Measurements from ENCODE around the gene HJURP. TPM values are rescaled to one million over a fixed set of nuclear protein-coding genes. Genes with fewer than 3 reads are reported as not detected.

HJURP gene
- total RNA-seq, 1 donor from 2014 or later, result 40.4 TPM

DNA sequence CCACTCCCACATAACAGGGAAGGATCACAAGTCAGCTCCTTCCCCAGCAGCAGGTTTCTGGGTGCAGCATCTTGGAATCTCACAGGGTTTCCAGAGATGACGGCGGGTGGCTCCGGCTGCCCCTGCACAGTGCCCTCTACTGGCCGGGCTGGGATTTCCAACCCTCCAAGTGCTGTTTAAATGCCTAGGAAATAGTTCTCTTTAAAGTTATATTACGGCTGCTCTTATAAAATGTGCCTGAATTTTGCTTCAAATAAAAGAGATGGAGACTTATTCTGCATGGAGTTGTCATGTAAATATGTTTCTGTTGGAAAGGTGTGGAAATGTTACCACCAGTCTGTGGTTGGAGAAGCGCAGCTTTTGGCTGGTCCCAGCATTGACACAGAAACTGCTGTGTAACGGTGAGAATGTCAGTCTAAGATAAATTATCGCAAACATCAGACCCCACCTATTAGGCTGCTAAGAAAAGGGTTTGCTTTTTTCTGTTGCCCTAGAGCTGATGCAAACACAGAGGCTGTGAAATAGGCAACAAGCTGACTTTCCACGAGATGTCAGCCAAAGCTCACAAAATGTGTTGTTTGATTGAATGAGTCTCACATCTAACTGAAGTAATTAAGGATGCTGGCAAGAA is 3.3 kb upstream of the HJURP start:
- H3K27me3 Mint-ChIP-seq (ENCODE audit: insufficient read depth), result no peaks in the 10 kb centered on the region

GRCh38 chr2:233856184-233856583 is 1.8 kb upstream of the HJURP start:
- H3K4me3 Mint-ChIP-seq, result no peak overlapping the region
- H3K27ac Mint-ChIP-seq, result no peak overlapping the region
- no peaks in the 10 kb centered on the region for H3K9me3 Mint-ChIP-seq
- intact Hi-C loops (cut with micrococcal nuclease), result loop anchor here (5.0 to 10.0 kb wide), 5 partner anchors 136 to 1301 kb away; partner anchors contain the start of genes ATG16L1, EIF4E2, TIGD1 and USP40
- no peaks in the 10 kb centered on the region for H3K27me3 Mint-ChIP-seq (ENCODE audit: insufficient read depth)
- no peak for DNase-seq (ENCODE audit: low spot score)
- H3K36me3 Mint-ChIP-seq (ENCODE audit: low read depth), result peaks cover 19% of the 10 kb centered on the region
- peaks cover 46% of the 10 kb centered on the region for H3K4me1 Mint-ChIP-seq (ENCODE audit: low read depth)

More for the DNA sequence above, 3.3 kb upstream of the HJURP start:
- peaks cover 10% of the 10 kb centered on the region for H3K36me3 Mint-ChIP-seq (ENCODE audit: low read depth)
- intact Hi-C loops (cut with micrococcal nuclease), result loop anchor here (5.0 to 10.0 kb wide), 5 partner anchors 135 to 1303 kb away; partner anchors contain the start of genes ATG16L1, EIF4E2, TIGD1 and USP40
- no peaks in the 10 kb centered on the region for H3K9me3 Mint-ChIP-seq
- H3K4me1 Mint-ChIP-seq (ENCODE audit: low read depth), result peaks cover 31% of the 10 kb centered on the region
- DNase-seq (ENCODE audit: low spot score), result peak; percentile 38
- no peak overlapping the region for H3K27ac Mint-ChIP-seq
- H3K4me3 Mint-ChIP-seq, result peak overlapping the region; percentile 52

- no peak overlapping the region for H3K27ac Mint-ChIP-seq
- H3K4me1 Mint-ChIP-seq (ENCODE audit: low read depth), result peaks cover 54% of the 10 kb centered on the region
- peaks cover 19% of the 10 kb centered on the region for H3K36me3 Mint-ChIP-seq (ENCODE audit: low read depth)
- intact Hi-C loops (cut with micrococcal nuclease), result loop anchor here (5.0 to 10.0 kb wide), 5 partner anchors 137 to 1301 kb away; partner anchors contain the start of genes ATG16L1, EIF4E2, TIGD1 and USP40
- no peak for DNase-seq (ENCODE audit: low spot score)
- H3K4me3 Mint-ChIP-seq, result peak overlapping the region; percentile 94
- no peaks in the 10 kb centered on the region for H3K9me3 Mint-ChIP-seq
- H3K27me3 Mint-ChIP-seq (ENCODE audit: insufficient read depth), result no peaks in the 10 kb centered on the region
Observed at GRCh38 chr2:233855345-233855744, 1.0 kb upstream of the HJURP start.

- Mint-ChIP-seq H3K4me1 (ENCODE audit: low read depth) (peaks cover 69% of the 10 kb centered on the region), H3K36me3 (ENCODE audit: low read depth) (peaks cover 27% of the 10 kb centered on the region), H3K9me3 (no peaks in the 10 kb centered on the region), H3K27ac (peak overlapping the region; percentile 97), H3K27me3 (ENCODE audit: insufficient read depth) (no peaks in the 10 kb centered on the region), H3K4me3 (peak overlapping the region; percentile 94)
- no peak for DNase-seq (ENCODE audit: low spot score)
- intact Hi-C loops (cut with micrococcal nuclease), result loop anchor here (1.0 to 10.0 kb wide), 7 partner anchors 14 to 1299 kb away; partner anchors contain the start of genes ATG16L1, EIF4E2, GIGYF2 and MSL3B
Observed at GRCh38 chr2:233853883-233854240, 473 bp downstream of the HJURP start.

DNA sequence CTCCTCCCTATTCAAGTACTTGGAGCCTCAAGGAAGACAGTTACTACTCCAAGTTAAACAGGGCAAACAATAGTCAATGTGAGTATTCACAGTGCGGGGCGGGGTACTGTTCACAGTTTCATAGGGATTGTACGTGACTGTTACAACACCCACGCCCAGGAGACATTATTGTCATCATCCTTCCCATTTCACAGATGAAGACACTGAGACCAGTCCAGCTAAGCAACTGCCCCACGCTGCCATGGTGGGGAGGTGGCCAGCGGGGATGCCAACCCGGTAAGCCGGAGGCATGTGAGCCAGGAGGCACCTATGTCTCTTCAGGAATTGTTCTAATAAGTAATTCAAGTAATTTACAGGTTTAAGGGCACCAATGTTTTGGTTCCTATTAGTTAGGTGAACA is 982 bp downstream of the HJURP start:
- intact Hi-C loops (cut with micrococcal nuclease), result loop anchor here (5.0 to 10.0 kb wide), 4 partner anchors 441 to 1299 kb away; partner anchors contain the start of genes ATG16L1, EIF4E2, GIGYF2 and TIGD1
- H3K4me3 Mint-ChIP-seq, result peak overlapping the region; percentile 94
- peaks cover 74% of the 10 kb centered on the region for H3K4me1 Mint-ChIP-seq (ENCODE audit: low read depth)
- no peaks in the 10 kb centered on the region for H3K27me3 Mint-ChIP-seq (ENCODE audit: insufficient read depth)
- no peaks in the 10 kb centered on the region for H3K9me3 Mint-ChIP-seq
- peaks cover 32% of the 10 kb centered on the region for H3K36me3 Mint-ChIP-seq (ENCODE audit: low read depth)
- peak overlapping the region; percentile 97 for H3K27ac Mint-ChIP-seq
- DNase-seq (ENCODE audit: low spot score), result no peak

DNA sequence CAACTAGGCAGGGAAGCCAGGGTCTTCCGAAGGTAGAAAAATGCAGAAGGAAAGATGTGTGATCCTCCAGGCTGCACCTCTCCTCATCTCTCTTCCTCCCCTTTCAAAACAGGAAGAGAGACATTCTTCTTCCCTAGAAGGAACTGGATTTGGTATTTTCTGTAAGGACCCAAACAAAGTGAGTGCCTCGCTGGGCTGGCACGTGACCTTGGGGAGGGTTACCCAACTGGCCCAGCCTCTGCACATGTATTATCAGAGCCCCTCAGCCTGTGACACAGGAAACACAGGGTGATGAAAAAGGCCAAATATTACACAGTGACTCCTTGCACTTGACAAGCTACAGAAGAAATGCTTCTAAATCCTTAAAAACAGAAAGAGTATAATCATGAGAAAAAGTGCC is 2.3 kb downstream of the HJURP start:
- Mint-ChIP-seq H3K27me3 (ENCODE audit: insufficient read depth) (no peaks in the 10 kb centered on the region), H3K4me1 (ENCODE audit: low read depth) (peaks cover 72% of the 10 kb centered on the region), H3K9me3 (no peaks in the 10 kb centered on the region), H3K4me3 (peak overlapping the region; percentile 94), H3K36me3 (ENCODE audit: low read depth) (peaks cover 39% of the 10 kb centered on the region), H3K27ac (no peak overlapping the region)
- no peak for DNase-seq (ENCODE audit: low spot score)
- intact Hi-C loops (cut with micrococcal nuclease), result loop anchor here (5.0 to 10.0 kb wide), 4 partner anchors 443 to 1297 kb away; partner anchors contain the start of genes ATG16L1, EIF4E2, GIGYF2 and TIGD1

GRCh38 chr2:233851169-233851568 is 3.2 kb downstream of the HJURP start:
- H3K27me3 Mint-ChIP-seq (ENCODE audit: insufficient read depth), result no peaks in the 10 kb centered on the region
- no peak overlapping the region for H3K4me3 Mint-ChIP-seq
- intact Hi-C loops (cut with micrococcal nuclease), result loop anchor here (5.0 to 10.0 kb wide), 4 partner anchors 444 to 1296 kb away; partner anchors contain the start of genes ATG16L1, EIF4E2, GIGYF2 and TIGD1
- no peaks in the 10 kb centered on the region for H3K9me3 Mint-ChIP-seq
- H3K4me1 Mint-ChIP-seq (ENCODE audit: low read depth), result peaks cover 76% of the 10 kb centered on the region
- no peak overlapping the region for H3K27ac Mint-ChIP-seq
- peaks cover 46% of the 10 kb centered on the region for H3K36me3 Mint-ChIP-seq (ENCODE audit: low read depth)
- no peak for DNase-seq (ENCODE audit: low spot score)

GRCh38 chr2:233850745-233851144 is 3.6 kb downstream of the HJURP start:
- no peak for DNase-seq (ENCODE audit: low spot score)
- Mint-ChIP-seq H3K4me1 (ENCODE audit: low read depth) (peaks cover 74% of the 10 kb centered on the region), H3K36me3 (ENCODE audit: low read depth) (peaks cover 48% of the 10 kb centered on the region), H3K27ac (no peak overlapping the region), H3K27me3 (ENCODE audit: insufficient read depth) (no peaks in the 10 kb centered on the region), H3K9me3 (no peaks in the 10 kb centered on the region), H3K4me3 (no peak overlapping the region)
- intact Hi-C loops (cut with micrococcal nuclease), result loop anchor here (5.0 to 10.0 kb wide), 4 partner anchors 444 to 1296 kb away; partner anchors contain the start of genes ATG16L1, EIF4E2, GIGYF2 and TIGD1

GRCh38 chr2:233849607-233850271 is 4.6 kb downstream of the HJURP start:
- intact Hi-C loops (cut with micrococcal nuclease), result loop anchor here (5.0 to 10.0 kb wide), 4 partner anchors 445 to 1295 kb away; partner anchors contain the start of genes ATG16L1, EIF4E2, GIGYF2 and TIGD1
- Mint-ChIP-seq H3K27ac (no peak overlapping the region), H3K9me3 (no peaks in the 10 kb centered on the region), H3K36me3 (ENCODE audit: low read depth) (peaks cover 48% of the 10 kb centered on the region), H3K27me3 (ENCODE audit: insufficient read depth) (no peaks in the 10 kb centered on the region), H3K4me1 (ENCODE audit: low read depth) (peaks cover 65% of the 10 kb centered on the region), H3K4me3 (no peak overlapping the region)
- DNase-seq (ENCODE audit: low spot score), result no peak

DNA sequence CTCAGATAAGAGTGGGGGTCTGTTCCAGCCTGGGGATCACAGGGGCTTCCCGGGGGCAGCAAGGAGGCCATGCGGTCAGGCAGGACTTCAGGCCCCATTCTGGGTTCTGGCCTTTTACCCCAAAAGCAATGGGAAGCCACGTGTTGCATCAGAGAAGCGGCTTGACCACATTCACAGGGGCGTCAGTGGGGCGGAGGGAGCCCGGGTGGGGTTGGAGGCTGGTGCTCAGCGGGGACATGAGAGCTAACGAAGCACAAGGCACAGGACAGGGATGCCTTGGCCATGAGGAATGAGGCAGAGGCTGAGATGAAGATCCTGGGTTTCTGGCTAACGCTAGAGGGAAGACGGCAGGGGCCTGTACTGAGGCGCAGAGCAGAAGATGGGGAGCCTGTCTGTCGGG is 6.1 kb downstream of the HJURP start:
- H3K9me3 Mint-ChIP-seq, result no peaks in the 10 kb centered on the region
- intact Hi-C loops (cut with micrococcal nuclease), result no loop called here
- peaks cover 53% of the 10 kb centered on the region for H3K36me3 Mint-ChIP-seq (ENCODE audit: low read depth)
- no peaks in the 10 kb centered on the region for H3K27me3 Mint-ChIP-seq (ENCODE audit: insufficient read depth)
- DNase-seq (ENCODE audit: low spot score), result no peak
- H3K4me3 Mint-ChIP-seq, result no peak overlapping the region
- peak overlapping the region; percentile 29 for H3K27ac Mint-ChIP-seq
- peaks cover 69% of the 10 kb centered on the region for H3K4me1 Mint-ChIP-seq (ENCODE audit: low read depth)

DNA sequence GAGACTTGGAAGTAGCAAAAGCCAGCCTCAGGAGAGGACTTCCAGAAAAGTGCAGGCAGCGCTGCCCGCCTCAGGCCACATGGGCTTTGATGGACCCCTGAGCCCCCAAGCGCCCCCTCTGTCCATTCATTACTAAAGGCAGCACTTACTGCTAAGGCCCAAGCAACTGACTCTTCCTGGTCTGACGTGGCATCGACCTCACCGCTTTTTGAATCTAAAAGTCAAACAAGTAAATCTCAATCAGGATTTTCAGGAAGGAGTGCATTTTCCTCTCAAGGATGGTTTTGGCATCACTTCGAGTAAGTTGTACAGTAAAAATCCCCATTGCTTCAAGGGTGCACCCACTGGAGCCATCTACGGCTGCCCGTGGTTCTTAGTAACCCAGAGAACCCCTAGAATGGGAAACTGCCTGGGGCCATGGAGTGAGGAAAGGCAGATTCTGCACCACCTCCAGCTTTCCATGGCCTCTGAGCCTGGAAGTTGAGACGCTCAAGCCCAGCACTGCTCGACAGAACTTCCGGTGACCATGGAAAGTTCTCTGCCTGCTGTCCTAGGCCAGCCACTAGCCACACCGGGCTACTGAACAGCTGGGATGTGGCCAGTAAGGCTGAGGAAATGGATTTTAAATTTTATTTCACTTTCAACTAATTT is 7.0 kb downstream of the HJURP start:
- Mint-ChIP-seq H3K9me3 (no peaks in the 10 kb centered on the region), H3K36me3 (ENCODE audit: low read depth) (peaks cover 55% of the 10 kb centered on the region), H3K27me3 (ENCODE audit: insufficient read depth) (no peaks in the 10 kb centered on the region), H3K4me3 (no peak overlapping the region), H3K27ac (no peak overlapping the region), H3K4me1 (ENCODE audit: low read depth) (peaks cover 62% of the 10 kb centered on the region)
- intact Hi-C loops (cut with micrococcal nuclease), result no loop called here
- no peak for DNase-seq (ENCODE audit: low spot score)

DNA sequence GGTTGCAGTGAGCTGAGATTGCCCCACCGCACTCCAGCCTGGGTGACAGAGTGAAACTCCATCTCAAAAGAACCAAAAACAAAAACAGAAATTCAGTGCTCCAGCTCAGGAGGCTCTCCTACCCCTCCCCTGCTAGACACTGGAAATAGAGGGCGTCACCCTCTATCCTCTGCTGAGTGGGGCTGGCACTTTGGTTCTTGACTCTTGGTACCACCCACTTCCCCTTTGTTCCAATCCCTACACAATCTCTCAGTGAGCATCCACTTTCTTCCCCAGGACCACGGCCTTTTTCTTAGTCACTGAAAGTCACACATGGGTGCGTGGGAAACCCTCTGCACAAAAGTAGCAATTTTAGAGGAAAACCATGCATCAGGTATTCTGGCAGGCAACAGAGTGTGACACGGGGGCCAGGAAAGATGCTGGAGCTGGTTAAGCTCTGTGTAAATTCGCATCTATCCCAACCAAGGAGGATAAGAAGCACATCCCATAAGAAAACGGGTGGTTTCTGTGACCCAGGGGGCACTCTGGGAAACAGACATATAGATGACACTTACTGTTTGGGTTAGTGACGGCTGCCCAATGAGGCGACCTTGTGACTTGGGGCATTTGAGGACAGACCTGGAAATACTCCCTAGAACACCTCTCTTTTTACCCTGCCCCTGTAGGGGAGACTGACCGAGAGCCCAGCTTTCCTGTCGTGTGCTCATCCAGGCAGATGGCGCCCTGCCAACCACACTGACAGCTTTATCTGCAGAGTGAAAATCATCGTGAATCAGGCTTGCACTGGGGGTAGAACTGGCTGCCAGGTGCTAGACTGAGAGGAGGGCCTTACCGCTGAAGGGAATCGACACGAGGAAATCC is 7.7 kb downstream of the HJURP start:
- Mint-ChIP-seq H3K4me1 (ENCODE audit: low read depth) (peaks cover 60% of the 10 kb centered on the region), H3K27me3 (ENCODE audit: insufficient read depth) (no peaks in the 10 kb centered on the region), H3K9me3 (no peaks in the 10 kb centered on the region), H3K36me3 (ENCODE audit: low read depth) (peaks cover 55% of the 10 kb centered on the region), H3K4me3 (no peak overlapping the region), H3K27ac (peak overlapping the region; percentile 44)
- DNase-seq (ENCODE audit: low spot score), result no peak
- intact Hi-C loops (cut with micrococcal nuclease), result no loop called here

All from activated T-helper 1 cell treated with anti-CD3 and anti-CD28 coated beads, Interleukin-12 subunit alpha, Interleukin-12 subunit beta, Interleukin-2, Interleukin-4 antibody, amounts not matched to agents 30 ng/mL and 10 ng/mL and 1 ng/mL, durations not matched to agents 14 hours and 24 hours and 36 hours (primary cell).